GM19025 (cell line): Measurements from ENCODE around the gene GPBP1.
"Not testable (repeated sequence)": the region's sequence is repeated elsewhere in the genome, so short reads cannot be mapped to it uniquely, and the experiment has no call there.

ENCODE experiments used
- ATAC-seq: cut with Tn5 transposase; IDR thresholded peaks from one replicate; pipeline ENCODE4 v1.9.1; 2021; ENCODE audit warnings: mild to moderate bottlenecking, low read depth, moderate library complexity; ENCODE audit not compliant: unreplicated experiment

Gene GPBP1

DNA sequence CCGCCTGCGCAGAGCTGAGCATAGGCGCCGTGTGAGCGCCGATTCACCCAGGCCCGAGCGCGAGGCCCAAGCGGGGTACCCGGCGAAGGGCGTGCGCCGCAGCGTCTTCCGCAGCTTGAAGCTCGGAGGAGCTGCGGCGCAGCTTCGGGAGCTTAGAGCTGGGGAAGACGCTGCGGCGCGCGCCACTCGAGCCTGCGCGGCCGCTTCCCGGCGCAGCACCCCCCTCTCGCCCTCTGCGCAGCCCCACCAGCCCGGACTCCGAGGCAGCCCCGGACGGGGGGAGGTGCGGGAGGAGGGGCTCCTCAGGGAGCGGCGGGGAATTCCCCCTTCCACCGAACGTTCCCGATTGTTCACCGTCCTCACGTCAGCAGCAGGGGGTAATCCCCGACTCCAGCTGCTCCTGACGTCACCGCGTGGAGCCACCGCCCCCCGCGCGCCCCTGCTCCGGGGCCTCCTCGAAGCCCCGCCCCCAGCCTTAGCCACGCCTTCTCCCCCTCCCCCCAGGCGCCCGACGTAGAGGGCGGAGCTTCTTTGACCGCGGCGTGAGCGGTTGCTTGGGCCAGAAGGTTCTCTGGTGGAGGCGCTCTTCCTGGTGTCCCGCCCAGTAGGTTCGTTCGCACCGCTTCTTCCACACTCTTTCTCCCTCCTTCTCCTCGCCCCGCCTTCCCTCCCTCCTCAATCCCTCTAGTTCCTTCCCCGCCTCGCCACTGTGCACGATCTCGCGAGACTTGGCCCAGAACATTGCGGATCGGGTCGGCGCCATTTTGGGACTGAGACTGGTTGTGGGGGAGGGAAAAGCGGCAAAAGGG lies at the start of gene GPBP1:
Gene GPBP1 (plus strand): TSS at position 741 of the 809 bp plus-strand sequence. CDS start 40,072 bp downstream, outside the sequence.
- ATAC-seq = peak; percentile 69

- ATAC-seq = no peak
Measured at GRCh38 chr5:57128325-57128724, 45.5 kb upstream of the GPBP1 start.

GRCh38 chr5:57133574-57133973 lies 40.3 kb upstream of the GPBP1 start:
- ATAC-seq = no peak

DNA sequence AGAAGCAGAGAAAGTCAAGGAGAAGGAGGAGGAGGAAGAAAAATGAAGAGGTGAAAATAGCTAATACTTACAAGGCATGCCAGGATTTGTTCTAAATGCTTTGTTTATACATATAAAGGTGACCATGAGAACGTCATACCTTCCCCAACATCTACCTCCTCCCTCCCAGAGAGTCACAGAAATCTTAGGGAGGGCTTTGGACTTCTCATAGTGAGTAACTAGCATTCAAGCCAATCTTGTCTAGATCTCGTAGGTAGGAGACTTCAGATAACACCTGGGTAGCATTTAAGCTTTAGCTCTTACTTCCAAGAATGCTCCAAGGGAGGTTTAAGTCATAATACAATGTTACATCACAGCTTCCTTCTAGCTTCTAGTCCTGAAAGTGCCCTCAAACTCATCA lies 36.5 kb upstream of the GPBP1 start:
- ATAC-seq = no peak

DNA sequence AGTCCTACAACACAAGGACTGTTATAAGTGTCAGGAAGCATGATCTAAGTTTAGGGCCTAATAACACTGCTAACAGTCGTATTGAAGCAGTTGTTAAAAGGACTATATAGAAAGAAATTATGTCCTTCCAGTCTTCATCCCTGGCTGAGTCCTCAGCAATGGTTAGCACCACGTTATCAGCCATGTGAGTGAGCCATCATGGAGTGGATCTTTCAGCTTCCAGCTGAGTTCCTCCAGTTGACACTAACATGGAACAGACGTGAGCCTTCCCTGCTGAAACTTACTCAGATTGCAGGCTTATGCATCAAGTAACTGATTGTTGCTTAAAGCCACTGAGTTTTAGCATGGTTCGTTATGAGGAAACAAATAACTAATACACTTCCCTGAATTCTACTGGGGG lies 21.5 kb upstream of the GPBP1 start:
- ATAC-seq = no peak

DNA sequence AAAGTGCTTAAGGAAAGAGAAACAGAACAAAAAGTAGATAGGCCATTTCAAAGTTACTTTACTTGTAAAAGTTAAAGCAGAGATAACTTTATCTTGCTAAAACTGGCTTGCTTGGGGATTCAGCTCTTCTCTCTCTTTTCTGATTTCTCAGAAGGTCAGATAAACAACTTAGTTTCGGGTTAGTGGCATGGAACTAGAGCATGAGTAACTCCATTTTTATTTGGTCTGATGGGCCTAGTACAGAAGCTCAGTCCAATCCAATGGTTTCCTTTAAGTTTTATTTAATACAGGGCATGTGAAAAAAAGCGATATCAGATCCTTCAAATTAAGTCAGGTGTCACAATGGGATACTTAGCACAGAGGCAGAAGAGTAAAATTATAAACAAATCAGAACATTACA lies 18.8 kb upstream of the GPBP1 start:
- ATAC-seq = no peak

- no peak for ATAC-seq
Measured at GRCh38 chr5:57157131-57157530, 16.7 kb upstream of the GPBP1 start.

- no peak for ATAC-seq
Measured at GRCh38 chr5:57157666-57158065, 16.2 kb upstream of the GPBP1 start.

GRCh38 chr5:57163553-57164006 lies 10.3 kb upstream of the GPBP1 start:
- no peak for ATAC-seq

DNA sequence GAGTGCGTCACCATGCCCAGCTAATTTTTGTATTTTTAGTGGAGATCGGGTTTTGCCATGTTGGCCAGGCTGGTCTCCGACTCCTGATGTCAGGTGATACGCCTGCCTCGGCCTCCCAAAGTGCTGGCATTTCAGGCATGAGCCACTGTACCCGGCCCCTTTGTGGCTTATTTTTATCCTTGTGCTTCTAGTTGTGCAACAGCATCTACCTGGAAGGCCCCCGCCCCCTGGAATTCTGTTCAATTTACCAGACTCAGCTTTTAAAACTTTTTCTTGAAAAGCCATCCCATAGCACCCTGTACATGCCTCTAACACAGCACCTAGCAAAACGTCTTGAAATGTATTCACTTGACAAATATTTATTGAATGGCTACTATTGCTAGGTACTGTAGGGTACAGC lies 9.7 kb upstream of the GPBP1 start:
- ATAC-seq = no peak

DNA sequence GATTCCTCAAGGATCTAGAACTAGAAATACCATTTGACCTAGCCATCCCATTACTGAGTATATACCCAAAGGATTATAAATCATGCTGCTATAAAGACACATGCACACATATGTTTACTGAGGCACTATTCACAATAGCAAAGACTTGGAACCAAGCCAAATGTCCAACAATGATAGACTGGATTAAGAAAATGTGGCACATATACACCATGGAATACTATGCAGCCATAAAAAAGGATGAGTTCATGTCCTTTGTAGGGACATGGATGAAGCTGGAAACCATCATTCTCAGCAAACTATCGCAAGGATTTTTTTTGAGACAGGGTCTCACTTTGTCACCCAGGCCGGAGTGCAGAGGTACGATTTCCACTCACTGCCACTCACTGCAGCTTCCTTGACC lies 8.7 kb upstream of the GPBP1 start:
- ATAC-seq = not testable (repeated sequence)

GRCh38 chr5:57166276-57166675 lies 7.6 kb upstream of the GPBP1 start:
- no peak for ATAC-seq

DNA sequence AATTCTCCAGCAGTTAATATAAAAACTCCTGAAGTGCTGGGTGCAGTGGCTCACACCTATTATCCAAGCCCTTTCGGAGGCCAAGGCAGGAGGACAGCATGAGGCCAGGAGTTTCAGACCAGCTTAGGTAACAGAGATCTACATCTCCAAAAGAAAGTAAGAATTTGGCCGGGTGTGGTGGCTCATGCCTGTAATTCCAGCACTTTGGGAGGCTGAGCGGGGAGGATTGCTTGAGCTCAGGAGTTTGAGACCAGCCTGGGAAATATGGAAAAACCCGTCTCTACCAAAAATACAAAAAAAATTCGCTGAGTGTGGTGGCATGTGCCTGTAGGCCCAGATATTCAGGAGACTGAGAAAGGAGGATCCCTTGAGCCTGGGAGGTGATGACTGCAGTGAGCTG lies 6.7 kb upstream of the GPBP1 start:
- no peak for ATAC-seq

DNA sequence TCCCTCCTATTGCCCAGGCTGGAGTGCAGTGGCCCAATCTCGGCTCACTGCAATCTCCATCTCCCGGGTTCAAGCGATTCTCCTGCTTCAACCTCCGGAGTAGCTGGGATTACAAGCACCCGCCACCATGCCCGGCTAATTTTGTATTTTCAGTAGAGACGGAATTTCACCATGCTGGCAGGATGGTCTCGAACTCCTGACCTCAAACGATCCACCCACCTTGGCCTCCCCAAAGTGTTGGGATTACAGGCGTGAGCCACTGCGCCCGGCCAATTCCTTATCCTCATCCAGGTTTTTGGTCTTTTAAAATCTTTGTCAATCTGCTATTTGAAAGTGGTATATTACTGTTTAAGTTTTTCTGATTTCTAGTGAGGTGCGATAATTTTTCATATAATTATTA lies 3.7 kb upstream of the GPBP1 start:
- not testable (repeated sequence) for ATAC-seq

DNA sequence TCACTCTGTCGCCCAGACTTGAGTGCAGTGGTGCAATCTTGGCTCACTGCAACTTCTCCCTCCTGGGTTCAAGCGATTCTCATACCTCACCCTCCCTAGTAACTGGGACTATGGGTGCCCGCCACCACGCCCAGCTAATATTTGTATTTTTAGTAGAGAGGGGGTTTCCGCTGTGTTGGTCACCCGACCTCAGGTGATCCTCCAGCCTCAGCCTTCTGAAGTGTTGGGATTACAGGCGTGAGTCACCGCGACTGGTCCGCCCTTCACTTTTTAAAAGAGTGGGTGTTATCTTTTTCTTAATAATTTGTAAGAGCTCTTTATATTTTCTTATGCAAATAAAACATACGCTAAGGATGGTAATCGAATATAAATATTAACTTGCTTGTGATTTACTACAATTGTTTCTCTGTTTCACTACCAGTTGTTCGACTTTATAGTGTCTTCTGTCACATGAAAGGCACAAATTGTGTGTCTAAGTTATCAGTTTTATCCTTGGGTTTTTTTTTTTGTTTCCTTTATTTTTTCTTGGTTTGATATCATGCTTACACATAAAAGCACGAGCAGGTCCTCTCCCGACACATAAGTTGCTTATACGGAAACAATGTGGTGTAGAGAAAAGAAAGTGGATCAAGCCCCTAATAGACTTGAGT lies 1.9 kb upstream of the GPBP1 start:
- ATAC-seq = no peak

DNA sequence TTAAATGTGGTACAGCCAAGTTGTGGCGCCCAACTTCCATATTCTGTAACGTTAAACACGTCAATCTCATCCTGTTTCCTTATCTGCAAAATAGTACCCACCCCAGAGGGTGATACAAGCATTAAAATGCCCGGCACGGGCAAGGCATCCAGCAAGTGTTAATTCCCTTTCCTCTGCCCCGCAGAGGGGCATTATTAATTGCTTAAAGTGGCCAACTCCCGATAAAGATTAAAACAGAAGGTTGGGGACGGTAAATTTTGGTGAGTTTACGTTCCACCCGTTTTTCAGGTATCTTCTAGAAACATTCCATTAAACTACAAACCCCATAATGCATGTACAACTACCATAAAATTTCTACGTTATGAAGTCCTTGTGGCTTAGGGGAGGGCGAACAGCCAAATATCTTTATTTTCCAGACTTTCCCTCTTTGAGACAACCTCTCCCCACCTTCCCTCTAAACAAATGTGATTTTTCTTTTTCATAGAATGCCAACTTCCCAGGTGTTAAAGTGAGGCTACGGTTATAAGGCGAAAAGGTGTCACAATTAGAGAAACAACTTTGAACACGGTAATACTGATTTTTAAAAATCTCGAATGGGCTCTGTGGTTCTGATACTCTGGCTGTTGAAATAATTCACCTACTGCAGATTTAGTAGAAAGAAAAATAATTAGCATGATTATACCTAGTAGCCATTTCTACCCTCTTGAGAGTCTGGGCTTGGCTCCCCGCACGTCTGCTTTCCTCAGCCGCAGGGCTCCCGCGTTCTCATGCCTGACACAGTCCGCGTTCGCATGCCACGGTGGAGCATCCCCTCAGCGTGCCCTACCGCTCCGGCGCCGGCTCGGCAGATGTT lies 1.2 kb upstream of the GPBP1 start:
- ATAC-seq = no peak

DNA sequence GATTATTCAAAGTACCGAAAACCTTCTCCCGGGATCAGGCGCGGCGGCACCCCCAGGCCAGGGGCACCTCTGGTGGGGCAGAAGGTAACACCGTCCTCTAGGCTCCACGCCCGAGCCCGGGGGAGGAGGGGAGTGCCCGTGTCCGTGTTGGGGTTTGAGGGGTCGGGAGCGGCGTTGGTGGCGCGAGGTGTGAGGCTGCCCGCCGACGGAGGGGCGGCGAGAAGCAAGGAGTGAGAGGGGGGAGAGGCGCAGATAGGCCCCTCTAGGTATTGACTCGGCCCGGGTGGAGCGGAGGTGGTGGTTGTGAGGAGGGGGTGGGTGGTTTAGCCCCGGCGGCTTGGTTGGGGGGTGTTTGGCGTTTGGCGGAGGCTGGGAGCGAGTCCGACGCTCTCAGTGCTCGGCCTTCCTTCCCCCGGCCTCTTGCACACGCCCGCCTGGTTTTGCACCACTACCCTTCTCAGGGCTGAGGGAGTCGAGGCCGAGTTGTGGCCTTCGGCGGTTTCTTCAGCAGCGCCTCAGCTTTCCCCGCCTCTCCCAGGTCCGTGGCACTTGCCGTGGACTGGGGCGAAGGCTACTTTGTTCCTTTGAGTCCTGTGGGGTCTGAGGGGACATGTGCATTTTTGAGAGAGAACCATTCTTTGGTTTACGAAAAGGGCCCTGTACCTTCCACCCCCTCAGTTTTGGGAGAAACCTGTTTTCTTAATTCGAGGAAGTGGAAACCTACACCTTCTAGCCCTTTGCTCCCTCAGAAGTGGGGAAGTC lies 450 bp downstream of the GPBP1 start:
- ATAC-seq = no peak

- no peak for ATAC-seq
Measured at GRCh38 chr5:57174890-57175510, 1.1 kb downstream of the GPBP1 start.

GRCh38 chr5:57175551-57176309 lies 1.9 kb downstream of the GPBP1 start:
- ATAC-seq = no peak
